ENCODE measurements around the gene LRP1B.

- TF ChIP-seq CTCF (IDR thresholded peaks at IDR 0.05 in 4 of 5, conservative IDR thresholded peaks at IDR 0.05 in 1 of 5) (no peak), POLR2A (IDR thresholded peaks at IDR 0.05) (no peak)
These were observed 429.2 kb downstream of the LRP1B start for GRCh38 chr2:141701618-141702017.
